Omental fat pad (tissue), 4 donors: ENCODE results near the gene SLC8A3. TPM values are rescaled to one million over a fixed set of nuclear protein-coding genes. Genes with fewer than 3 reads are reported as not detected.

Experiments used
- ATAC-seq: fragments of 150-250 bp; one replicate; pipeline ENCODE4 v1.9.1; 2016; ENCODE audit warnings: mild to moderate bottlenecking, moderate library complexity; ENCODE audit not compliant: low FRiP score
- DNase-seq: peaks from one replicate; pipeline ENCODE4 v3.0.0-alpha.2; 2019; ENCODE audit warnings: low spot score
- total RNA-seq, 4 donors: library from RNA; depleted of rRNA; stranded (reverse); fragments of >200 nt; gene quantifications; one replicate each; pipeline ENCODE4 v1.1.0, GENCODE V29; 2016
- TF ChIP-seq, protein P1 (sequence below), 3 donors: fragments of 450-650 bp; IDR thresholded peaks; one replicate each; pipeline ENCODE4 v1.5.1; 2016 to 2017; ENCODE audit warnings: antibody characterized with exemption in 3 of 3, mild to moderate bottlenecking in 3 of 3, moderate library complexity in 2 of 3

The SLC8A3 gene
- total RNA-seq, 4 donors from 2014 or later: 0.09 to 0.79 (median 0.24) TPM; not detected in 1

DNA sequence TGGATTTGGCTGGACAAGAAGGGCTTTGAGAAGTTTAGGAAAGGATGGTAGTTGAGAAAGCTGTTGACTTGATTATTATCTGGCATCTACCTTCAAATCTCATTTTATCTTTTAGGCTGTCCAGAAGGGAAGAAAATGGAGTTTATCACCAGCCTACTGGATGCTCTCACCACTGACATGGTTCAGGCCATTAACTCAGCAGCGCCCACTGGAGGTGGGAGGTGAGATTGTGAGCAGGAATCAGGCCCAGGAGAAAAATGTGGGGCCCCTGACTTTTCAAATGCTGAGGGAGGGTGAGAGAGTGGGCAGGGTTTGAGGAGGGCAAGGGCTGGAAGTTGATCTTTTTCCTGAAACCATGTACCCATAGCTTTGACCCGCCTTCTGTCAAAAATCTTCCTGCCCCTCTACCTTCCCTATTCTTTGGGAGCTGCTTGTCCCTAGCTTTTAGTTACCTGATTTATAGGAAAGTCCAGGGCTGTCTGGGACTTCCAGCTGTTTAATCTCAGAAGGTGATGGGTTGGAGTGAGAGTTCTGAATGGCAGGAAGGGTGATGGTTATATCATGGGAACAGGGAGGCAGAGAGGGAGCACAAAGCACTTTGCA is 175.4 kb downstream of the SLC8A3 start:
- ATAC-seq (no peak), DNase-seq (no peak)
- TF ChIP-seq, protein P1, sequence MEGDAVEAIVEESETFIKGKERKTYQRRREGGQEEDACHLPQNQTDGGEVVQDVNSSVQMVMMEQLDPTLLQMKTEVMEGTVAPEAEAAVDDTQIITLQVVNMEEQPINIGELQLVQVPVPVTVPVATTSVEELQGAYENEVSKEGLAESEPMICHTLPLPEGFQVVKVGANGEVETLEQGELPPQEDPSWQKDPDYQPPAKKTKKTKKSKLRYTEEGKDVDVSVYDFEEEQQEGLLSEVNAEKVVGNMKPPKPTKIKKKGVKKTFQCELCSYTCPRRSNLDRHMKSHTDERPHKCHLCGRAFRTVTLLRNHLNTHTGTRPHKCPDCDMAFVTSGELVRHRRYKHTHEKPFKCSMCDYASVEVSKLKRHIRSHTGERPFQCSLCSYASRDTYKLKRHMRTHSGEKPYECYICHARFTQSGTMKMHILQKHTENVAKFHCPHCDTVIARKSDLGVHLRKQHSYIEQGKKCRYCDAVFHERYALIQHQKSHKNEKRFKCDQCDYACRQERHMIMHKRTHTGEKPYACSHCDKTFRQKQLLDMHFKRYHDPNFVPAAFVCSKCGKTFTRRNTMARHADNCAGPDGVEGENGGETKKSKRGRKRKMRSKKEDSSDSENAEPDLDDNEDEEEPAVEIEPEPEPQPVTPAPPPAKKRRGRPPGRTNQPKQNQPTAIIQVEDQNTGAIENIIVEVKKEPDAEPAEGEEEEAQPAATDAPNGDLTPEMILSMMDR (IDR thresholded peaks at IDR 0.05): no peak

DNA sequence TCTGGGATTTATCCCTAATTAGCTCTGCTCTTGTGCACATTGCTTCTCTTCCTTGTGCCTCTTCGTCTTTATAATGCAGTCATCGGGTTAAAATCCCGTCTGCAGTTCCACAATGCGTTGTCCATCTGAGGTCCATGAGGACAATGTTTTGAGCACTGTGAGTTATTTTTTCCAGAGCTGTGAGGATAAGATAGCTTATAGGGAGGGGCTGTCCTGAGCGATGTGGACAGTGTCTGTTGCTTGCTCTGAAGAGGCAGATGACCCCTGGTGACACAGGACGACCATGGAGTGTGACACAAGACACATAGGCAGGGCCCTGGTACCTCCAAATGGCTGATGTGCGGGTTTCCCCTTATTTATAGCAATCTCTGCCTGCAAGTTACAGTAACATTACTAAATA is 177.0 kb downstream of the SLC8A3 start:
- DNase-seq (no peak), ATAC-seq (no peak)
- TF ChIP-seq, protein P1 (IDR thresholded peaks at IDR 0.05): no peak

DNA sequence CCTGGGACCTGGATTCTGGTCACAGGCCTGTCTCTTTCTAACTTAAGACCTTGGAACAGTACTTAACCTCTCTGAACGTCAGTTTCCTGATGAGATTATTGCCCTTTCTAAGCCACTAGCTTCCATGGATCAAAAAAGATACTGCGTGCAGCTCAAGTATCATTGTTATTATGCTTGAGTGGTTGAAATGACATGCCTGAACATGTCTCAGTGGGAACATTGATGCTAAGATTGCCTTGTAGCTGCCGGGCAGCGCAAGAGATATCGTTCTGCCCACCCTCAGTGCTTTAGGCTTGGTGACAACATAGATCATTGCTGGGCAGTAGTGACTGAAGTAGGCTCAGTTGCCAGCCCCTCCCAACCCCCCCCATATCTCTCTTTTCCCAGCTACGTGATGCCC is 177.7 kb downstream of the SLC8A3 start:
- TF ChIP-seq, protein P1 (IDR thresholded peaks at IDR 0.05): no peak
- ATAC-seq (no peak), DNase-seq (no peak)

DNA sequence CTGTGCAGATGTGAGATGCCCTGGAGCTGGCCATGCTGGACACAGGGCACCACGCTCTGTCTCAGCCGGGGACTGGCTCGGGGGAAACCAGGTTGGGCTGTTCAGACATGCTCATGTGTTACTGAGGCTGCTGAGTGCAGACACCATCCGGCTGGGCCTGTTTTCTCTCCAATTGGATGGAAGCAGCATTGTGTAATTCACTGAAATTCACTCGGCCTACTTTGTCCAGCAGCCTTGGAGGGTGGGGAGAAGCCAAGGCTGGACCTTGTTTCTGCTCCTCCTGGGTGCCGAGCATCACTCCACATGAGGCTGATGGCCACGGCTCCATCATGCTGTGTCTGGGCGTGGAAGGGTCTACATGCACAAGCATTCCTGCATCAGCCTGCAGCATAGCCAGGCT is 178.8 kb downstream of the SLC8A3 start:
- no peak for ATAC-seq

DNA sequence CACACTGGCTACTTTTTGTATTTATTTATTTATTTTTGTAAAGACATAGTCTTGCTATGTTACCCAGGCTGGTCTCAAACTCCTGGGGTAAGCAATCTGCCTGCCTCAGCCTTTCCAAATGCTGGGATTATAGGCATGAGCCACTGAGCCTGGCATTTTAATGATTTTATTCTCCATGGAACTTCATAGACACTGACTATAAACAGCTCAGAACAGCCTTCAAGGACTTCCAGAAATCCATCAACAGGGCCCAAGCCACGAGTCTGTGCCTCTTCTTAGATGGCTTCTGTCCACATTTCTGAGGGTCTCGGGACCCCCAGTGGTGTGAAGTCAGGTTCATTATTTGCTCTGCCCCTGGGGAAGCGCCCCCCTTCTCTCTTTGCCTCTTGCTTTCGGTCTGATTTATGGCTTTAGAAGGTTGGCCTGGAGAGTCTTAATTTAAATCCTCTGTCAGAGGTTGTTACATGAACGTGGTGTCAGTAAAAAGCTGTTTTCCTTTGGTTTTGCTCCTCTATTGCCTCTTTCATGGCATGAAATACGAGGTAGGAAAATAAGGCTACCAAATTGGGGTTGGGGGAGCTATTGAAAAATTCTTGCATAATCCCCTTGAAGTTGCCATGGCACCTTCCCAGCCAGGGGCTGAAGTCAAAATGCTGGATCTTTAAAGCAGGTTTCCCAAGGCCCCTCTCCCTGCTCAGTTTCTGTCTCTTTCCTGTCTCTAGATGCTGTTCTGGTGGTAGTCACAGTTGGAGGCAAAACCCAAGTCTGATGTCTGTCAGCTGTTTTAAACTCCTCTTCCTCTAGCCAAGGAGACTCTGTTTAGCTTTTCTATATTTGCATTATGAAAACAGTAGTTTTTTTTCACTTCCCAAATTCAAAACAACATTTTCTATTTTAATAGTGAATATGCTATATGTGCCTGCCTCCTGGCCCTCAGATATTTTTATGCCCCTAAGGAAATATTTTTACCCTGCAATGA is 180.2 kb downstream of the SLC8A3 start:
- ATAC-seq (no peak), DNase-seq (no peak)
- TF ChIP-seq, protein P1 (IDR thresholded peaks at IDR 0.05): no peak

More for the DNA sequence above, 178.8 kb downstream of the SLC8A3 start:
- no peak for DNase-seq
- TF ChIP-seq, protein P1 (IDR thresholded peaks at IDR 0.05): no peak

DNA sequence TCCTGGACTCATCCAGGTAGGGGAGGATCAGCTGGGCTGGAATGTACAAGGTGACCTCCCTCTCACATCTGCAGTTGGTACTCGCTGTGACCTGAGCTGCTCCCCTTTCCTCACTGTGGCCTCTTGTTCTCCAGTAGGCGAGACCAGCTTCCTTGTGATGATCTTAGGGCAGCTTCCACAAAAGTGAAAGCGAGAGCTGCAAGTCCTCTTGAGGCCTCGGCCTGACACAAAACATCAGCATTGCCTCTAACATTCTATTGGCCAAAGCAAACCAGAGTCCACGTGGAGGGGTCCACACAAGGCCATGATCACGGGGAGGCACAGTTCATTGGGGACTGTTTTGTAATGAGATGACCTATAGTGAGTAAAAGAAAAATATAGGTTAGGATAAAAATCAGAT is 182.1 kb downstream of the SLC8A3 start:
- no peak for ATAC-seq
- TF ChIP-seq, protein P1 (IDR thresholded peaks at IDR 0.05): no peak

More for the DNA sequence above, 182.1 kb downstream of the SLC8A3 start:
- no peak for DNase-seq
